ENCODE data around the gene OPTC.
A peak's percentile ranks its signal among the peaks of the same experiment; 100 is the strongest.

OPTC gene

GRCh38 chr1:203551550-203551949 is 57.6 kb downstream of the OPTC start:
- no peaks in the 10 kb centered on the region for H3K27me3 ChIP-seq (ENCODE audit: control insufficient read depth in 1 of 2, insufficient read depth in 2 of 2, low read length in 2 of 2)
- H3K9me3 ChIP-seq (ENCODE audit: control insufficient read depth in 1 of 2, low read length in 2 of 2), result no peaks in the 10 kb centered on the region
- H3K9ac ChIP-seq (ENCODE audit: low read depth in 1 of 2, low read length in 2 of 2), result no peak overlapping the region
- H3K4me1 ChIP-seq (ENCODE audit: control insufficient read depth in 1 of 2, insufficient read depth in 2 of 2, low read length in 2 of 2), result peaks cover 0 to 3% of the 10 kb centered on the region in 2 donors
- H3K36me3 ChIP-seq (ENCODE audit: control insufficient read depth in 1 of 2, insufficient read depth in 2 of 2, low read length in 2 of 2), result no peaks in the 10 kb centered on the region
- no peak overlapping the region for H3K4me3 ChIP-seq (ENCODE audit: low read depth in 1 of 2, low read length in 2 of 2)
- H3K27ac ChIP-seq (ENCODE audit: low read depth, low read length), result no peak overlapping the region

GRCh38 chr1:203553496-203553895 is 59.5 kb downstream of the OPTC start:
- Histone ChIP-seq H3K9me3 (ENCODE audit: control insufficient read depth in 1 of 2, low read length in 2 of 2) (no peaks in the 10 kb centered on the region), H3K9ac (ENCODE audit: low read depth in 1 of 2, low read length in 2 of 2) (no peak overlapping the region), H3K4me3 (ENCODE audit: low read depth in 1 of 2, low read length in 2 of 2) (no peak overlapping the region), H3K36me3 (ENCODE audit: control insufficient read depth in 1 of 2, insufficient read depth in 2 of 2, low read length in 2 of 2) (no peaks in the 10 kb centered on the region), H3K4me1 (ENCODE audit: control insufficient read depth in 1 of 2, insufficient read depth in 2 of 2, low read length in 2 of 2) (peaks cover 0 to 4% of the 10 kb centered on the region in 2 donors), H3K27me3 (ENCODE audit: control insufficient read depth in 1 of 2, insufficient read depth in 2 of 2, low read length in 2 of 2) (no peaks in the 10 kb centered on the region), H3K27ac (ENCODE audit: low read depth, low read length) (no peak overlapping the region)

- no peak overlapping the region for H3K4me3 ChIP-seq (ENCODE audit: low read depth in 1 of 2, low read length in 2 of 2)
- H3K27ac ChIP-seq (ENCODE audit: low read depth, low read length), result no peak overlapping the region
- no peaks in the 10 kb centered on the region for H3K9me3 ChIP-seq (ENCODE audit: control insufficient read depth in 1 of 2, low read length in 2 of 2)
- H3K36me3 ChIP-seq (ENCODE audit: control insufficient read depth in 1 of 2, insufficient read depth in 2 of 2, low read length in 2 of 2), result no peaks in the 10 kb centered on the region
- H3K27me3 ChIP-seq (ENCODE audit: control insufficient read depth in 1 of 2, insufficient read depth in 2 of 2, low read length in 2 of 2), result no peaks in the 10 kb centered on the region
- no peak overlapping the region for H3K9ac ChIP-seq (ENCODE audit: low read depth in 1 of 2, low read length in 2 of 2)
- peaks cover 0 to 4% of the 10 kb centered on the region in 2 donors for H3K4me1 ChIP-seq (ENCODE audit: control insufficient read depth in 1 of 2, insufficient read depth in 2 of 2, low read length in 2 of 2)
These were observed 60.1 kb downstream of the OPTC start for GRCh38 chr1:203554071-203554470.

- Histone ChIP-seq H3K9me3 (ENCODE audit: control insufficient read depth in 1 of 2, low read length in 2 of 2) (no peaks in the 10 kb centered on the region), H3K27ac (ENCODE audit: low read depth, low read length) (peak overlapping the region; percentile 25), H3K4me1 (ENCODE audit: control insufficient read depth in 1 of 2, insufficient read depth in 2 of 2, low read length in 2 of 2) (peaks cover 0 to 4% of the 10 kb centered on the region in 2 donors), H3K9ac (ENCODE audit: low read depth in 1 of 2, low read length in 2 of 2) (no peak overlapping the region), H3K36me3 (ENCODE audit: control insufficient read depth in 1 of 2, insufficient read depth in 2 of 2, low read length in 2 of 2) (no peaks in the 10 kb centered on the region), H3K4me3 (ENCODE audit: low read depth in 1 of 2, low read length in 2 of 2) (no peak overlapping the region), H3K27me3 (ENCODE audit: control insufficient read depth in 1 of 2, insufficient read depth in 2 of 2, low read length in 2 of 2) (no peaks in the 10 kb centered on the region)
These were observed 61.1 kb downstream of the OPTC start for GRCh38 chr1:203555076-203555475.

- H3K4me3 ChIP-seq (ENCODE audit: low read depth in 1 of 2, low read length in 2 of 2), result no peak overlapping the region
- no peaks in the 10 kb centered on the region for H3K27me3 ChIP-seq (ENCODE audit: control insufficient read depth in 1 of 2, insufficient read depth in 2 of 2, low read length in 2 of 2)
- H3K4me1 ChIP-seq (ENCODE audit: control insufficient read depth in 1 of 2, insufficient read depth in 2 of 2, low read length in 2 of 2), result peaks cover 0 to 4% of the 10 kb centered on the region in 2 donors
- no peaks in the 10 kb centered on the region for H3K36me3 ChIP-seq (ENCODE audit: control insufficient read depth in 1 of 2, insufficient read depth in 2 of 2, low read length in 2 of 2)
- H3K9ac ChIP-seq (ENCODE audit: low read depth in 1 of 2, low read length in 2 of 2), result no peak overlapping the region
- H3K9me3 ChIP-seq (ENCODE audit: control insufficient read depth in 1 of 2, low read length in 2 of 2), result no peaks in the 10 kb centered on the region
- H3K27ac ChIP-seq (ENCODE audit: low read depth, low read length), result peak overlapping the region; percentile 32
These were observed 61.6 kb downstream of the OPTC start for GRCh38 chr1:203555511-203556046.

- Histone ChIP-seq H3K9me3 (ENCODE audit: control insufficient read depth in 1 of 2, low read length in 2 of 2) (no peaks in the 10 kb centered on the region), H3K4me3 (ENCODE audit: low read depth in 1 of 2, low read length in 2 of 2) (no peak overlapping the region), H3K4me1 (ENCODE audit: control insufficient read depth in 1 of 2, insufficient read depth in 2 of 2, low read length in 2 of 2) (peaks cover 0 to 4% of the 10 kb centered on the region in 2 donors), H3K9ac (ENCODE audit: low read depth in 1 of 2, low read length in 2 of 2) (peak overlapping the region in 1 of 2 donors; percentile 3), H3K27me3 (ENCODE audit: control insufficient read depth in 1 of 2, insufficient read depth in 2 of 2, low read length in 2 of 2) (no peaks in the 10 kb centered on the region), H3K27ac (ENCODE audit: low read depth, low read length) (peak overlapping the region; percentile 2), H3K36me3 (ENCODE audit: control insufficient read depth in 1 of 2, insufficient read depth in 2 of 2, low read length in 2 of 2) (no peaks in the 10 kb centered on the region)
These were observed 62.3 kb downstream of the OPTC start for GRCh38 chr1:203556047-203556851.

- H3K4me1 ChIP-seq (ENCODE audit: control insufficient read depth in 1 of 2, insufficient read depth in 2 of 2, low read length in 2 of 2), result peaks cover 0 to 4% of the 10 kb centered on the region in 2 donors
- H3K9ac ChIP-seq (ENCODE audit: low read depth in 1 of 2, low read length in 2 of 2), result no peak overlapping the region
- no peak overlapping the region for H3K4me3 ChIP-seq (ENCODE audit: low read depth in 1 of 2, low read length in 2 of 2)
- no peaks in the 10 kb centered on the region for H3K9me3 ChIP-seq (ENCODE audit: control insufficient read depth in 1 of 2, low read length in 2 of 2)
- H3K36me3 ChIP-seq (ENCODE audit: control insufficient read depth in 1 of 2, insufficient read depth in 2 of 2, low read length in 2 of 2), result no peaks in the 10 kb centered on the region
- H3K27me3 ChIP-seq (ENCODE audit: control insufficient read depth in 1 of 2, insufficient read depth in 2 of 2, low read length in 2 of 2), result no peaks in the 10 kb centered on the region
- no peak overlapping the region for H3K27ac ChIP-seq (ENCODE audit: low read depth, low read length)
These were observed 63.4 kb downstream of the OPTC start for GRCh38 chr1:203557390-203557789.

GRCh38 chr1:203558064-203558760 is 64.3 kb downstream of the OPTC start:
- Histone ChIP-seq H3K9ac (ENCODE audit: low read depth in 1 of 2, low read length in 2 of 2) (no peak overlapping the region), H3K9me3 (ENCODE audit: control insufficient read depth in 1 of 2, low read length in 2 of 2) (no peaks in the 10 kb centered on the region), H3K27me3 (ENCODE audit: control insufficient read depth in 1 of 2, insufficient read depth in 2 of 2, low read length in 2 of 2) (no peaks in the 10 kb centered on the region), H3K27ac (ENCODE audit: low read depth, low read length) (no peak overlapping the region), H3K36me3 (ENCODE audit: control insufficient read depth in 1 of 2, insufficient read depth in 2 of 2, low read length in 2 of 2) (no peaks in the 10 kb centered on the region), H3K4me3 (ENCODE audit: low read depth in 1 of 2, low read length in 2 of 2) (no peak overlapping the region), H3K4me1 (ENCODE audit: control insufficient read depth in 1 of 2, insufficient read depth in 2 of 2, low read length in 2 of 2) (peaks cover 0 to 4% of the 10 kb centered on the region in 2 donors)

Measured in duodenal mucosa (tissue), 2 donors.